Ramos (cell line): ENCODE results near the gene HOXD1.

Experiments
- in situ Hi-C: fragments of 300-500 bp; cut with MboI; formaldehyde crosslinking; loops from one replicate; pipeline ENCODE4 v1.14.3; 2022; ENCODE audit warnings: low sequenced_read_pairs; ENCODE audit not compliant: unreplicated experiment

Gene HOXD1

GRCh38 chr2:176177580-176178037, 10.9 kb upstream of the HOXD1 start:
- in situ Hi-C loops = no loop called here

GRCh38 chr2:176178038-176178756, 10.3 kb upstream of the HOXD1 start:
- in situ Hi-C loops = no loop called here

- in situ Hi-C loops = no loop called here
These were observed 9.6 kb upstream of the HOXD1 start for GRCh38 chr2:176178757-176179295.

DNA sequence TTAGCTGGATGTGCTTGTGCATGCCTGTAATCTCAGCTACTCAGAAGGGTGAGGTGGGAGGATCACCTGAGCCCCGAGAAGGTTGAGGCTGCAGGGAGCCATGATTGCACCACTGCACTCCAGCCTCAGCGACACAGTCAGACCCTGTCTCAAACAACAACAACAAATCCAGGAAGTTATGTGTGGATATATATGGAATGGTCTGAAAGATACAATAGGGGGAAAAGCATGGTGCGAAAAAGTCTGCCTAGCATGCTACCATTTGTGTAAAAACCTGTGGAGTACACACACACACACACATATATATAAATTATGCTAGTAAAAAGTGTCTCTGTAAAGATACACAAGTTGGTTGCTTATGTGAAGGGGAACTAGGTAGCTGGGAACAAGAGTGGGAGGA, 6.9 kb upstream of the HOXD1 start:
- in situ Hi-C loops = no loop called here

GRCh38 chr2:176182671-176183070, 5.8 kb upstream of the HOXD1 start:
- in situ Hi-C loops = no loop called here

- in situ Hi-C loops = no loop called here
These were observed 3.7 kb upstream of the HOXD1 start for GRCh38 chr2:176184749-176185148.

GRCh38 chr2:176186024-176186423, 2.4 kb upstream of the HOXD1 start:
- in situ Hi-C loops = no loop called here

DNA sequence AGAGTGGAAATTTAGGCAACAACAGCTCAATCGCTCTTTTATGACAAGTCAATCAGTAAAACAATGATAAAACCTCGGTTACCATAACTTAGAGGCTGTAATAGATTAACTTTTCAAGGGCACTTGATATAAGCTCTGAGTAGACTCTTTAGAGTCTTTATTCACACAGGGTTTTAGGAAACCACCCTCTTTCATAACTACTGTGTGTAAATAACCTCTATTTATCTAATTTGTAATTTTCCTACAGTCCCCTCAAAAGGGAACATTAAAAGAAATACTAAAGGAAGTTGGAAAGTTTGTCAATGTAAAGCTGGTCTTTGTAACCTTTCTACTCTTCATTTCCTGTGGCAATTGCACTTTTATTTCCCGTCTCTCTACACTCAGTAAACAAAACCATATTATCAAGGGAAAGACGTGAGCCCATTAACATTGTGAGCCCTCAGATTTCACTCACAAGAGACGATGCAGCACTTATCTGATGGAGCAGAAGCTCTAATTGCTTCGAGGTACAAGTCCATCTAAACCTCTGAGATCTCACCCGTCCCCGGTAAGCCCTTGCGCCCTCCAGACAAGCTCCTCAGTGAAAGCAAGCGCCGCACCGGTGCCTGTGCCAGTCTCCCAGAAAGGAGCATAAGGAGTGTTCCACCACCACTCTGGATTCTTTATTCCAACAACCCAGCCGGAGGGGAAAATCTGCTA, 1.1 kb upstream of the HOXD1 start:
- in situ Hi-C loops = no loop called here

- in situ Hi-C loops = no loop called here
These were observed 559 bp downstream of the HOXD1 start for GRCh38 chr2:176188774-176189680.

DNA sequence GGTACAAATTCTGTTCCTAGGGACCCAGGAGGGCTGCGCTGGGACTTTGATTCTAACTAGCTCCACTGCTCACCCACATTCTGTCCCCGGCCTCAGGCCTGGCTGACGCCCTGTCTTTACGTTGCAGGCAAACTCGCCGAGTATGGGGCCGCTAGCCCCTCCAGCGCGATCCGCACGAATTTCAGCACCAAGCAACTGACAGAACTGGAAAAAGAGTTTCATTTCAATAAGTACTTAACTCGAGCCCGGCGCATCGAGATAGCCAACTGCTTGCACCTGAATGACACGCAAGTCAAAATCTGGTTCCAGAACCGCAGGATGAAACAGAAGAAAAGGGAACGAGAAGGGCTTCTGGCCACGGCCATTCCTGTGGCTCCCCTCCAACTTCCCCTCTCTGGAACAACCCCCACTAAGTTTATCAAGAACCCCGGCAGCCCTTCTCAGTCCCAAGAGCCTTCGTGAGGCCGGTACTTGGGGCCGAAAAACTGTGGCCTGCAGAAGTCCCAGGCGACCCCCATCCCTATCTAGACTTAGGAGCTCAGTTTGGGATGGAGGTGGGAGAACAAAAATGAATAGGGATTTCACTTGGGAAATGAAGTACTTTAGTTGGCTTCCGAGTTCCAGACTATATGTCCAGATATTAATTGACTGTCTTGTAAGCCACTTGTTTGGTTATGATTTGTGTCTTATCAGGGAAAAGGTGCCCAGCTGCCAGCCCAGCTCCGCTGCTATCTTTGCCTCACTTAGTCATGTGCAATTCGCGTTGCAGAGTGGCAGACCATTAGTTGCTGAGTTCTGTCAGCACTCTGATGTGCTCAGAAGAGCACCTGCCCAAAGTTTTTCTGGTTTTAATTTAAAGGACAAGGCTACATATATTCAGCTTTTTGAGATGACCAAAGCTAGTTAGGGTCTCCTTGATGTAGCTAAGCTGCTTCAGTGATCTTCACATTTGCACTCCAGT, 1.5 kb downstream of the HOXD1 start:
- in situ Hi-C loops = no loop called here

GRCh38 chr2:176192351-176192750, 3.9 kb downstream of the HOXD1 start:
- in situ Hi-C loops = no loop called here

DNA sequence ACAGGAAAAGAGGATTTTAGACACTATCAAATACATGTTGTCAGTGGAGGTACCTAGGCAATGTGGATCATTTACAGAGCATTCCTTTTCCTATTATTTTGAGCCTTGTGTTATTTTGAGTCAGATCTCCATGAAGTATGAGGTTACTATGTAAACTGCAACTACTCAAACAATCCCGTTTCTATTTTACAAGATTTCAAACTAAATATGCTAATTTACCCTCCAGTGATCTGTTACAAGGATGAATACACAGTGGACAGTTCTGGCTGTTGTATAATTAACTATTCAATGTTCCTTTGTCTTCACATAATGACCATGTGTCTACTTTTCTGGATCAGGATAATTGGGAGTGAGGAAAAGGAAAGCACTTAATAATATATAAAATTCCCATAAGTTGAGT, 4.6 kb downstream of the HOXD1 start:
- in situ Hi-C loops = no loop called here

DNA sequence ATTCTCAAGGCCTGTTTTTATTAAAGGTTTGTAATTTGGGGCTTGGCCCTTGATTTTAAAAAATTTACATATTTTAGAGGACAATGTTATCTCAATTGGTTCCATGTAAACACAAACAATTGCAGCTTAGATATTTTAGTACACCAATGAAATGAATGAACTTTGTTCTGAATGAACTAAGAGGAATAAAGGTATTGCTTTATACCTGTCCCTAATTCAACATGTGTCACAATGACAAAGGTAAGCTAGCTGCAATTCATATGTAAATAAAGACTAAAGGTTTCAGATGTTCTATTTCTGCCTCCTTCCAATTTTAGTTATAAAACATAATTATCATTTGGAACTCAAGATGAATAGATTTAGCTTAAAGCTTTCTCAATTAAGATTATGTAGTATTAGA, 11.4 kb downstream of the HOXD1 start:
- in situ Hi-C loops = no loop called here

- in situ Hi-C loops = no loop called here
These were observed 12.5 kb downstream of the HOXD1 start for GRCh38 chr2:176200971-176201370.

- in situ Hi-C loops = no loop called here
These were observed 14.0 kb downstream of the HOXD1 start for GRCh38 chr2:176202491-176202890.

DNA sequence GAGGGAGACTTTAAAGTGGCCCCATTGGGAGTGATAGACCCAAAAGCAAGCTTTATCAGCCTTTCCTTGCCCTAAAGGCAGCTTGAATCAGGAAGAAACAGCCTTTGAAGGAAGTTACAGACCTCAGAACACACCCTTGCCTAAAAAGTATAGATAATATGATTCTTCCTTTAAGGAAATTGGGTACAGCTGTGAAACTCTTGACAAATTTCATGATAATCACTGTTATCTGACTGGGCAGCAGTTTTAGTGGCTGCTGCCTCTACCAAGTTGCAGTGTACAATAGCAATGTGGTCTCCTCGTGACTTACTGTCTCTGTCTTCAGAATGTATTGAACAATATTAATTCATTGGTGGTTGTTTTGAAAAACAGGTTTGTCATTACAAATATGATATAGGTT, 16.7 kb downstream of the HOXD1 start:
- in situ Hi-C loops = no loop called here

DNA sequence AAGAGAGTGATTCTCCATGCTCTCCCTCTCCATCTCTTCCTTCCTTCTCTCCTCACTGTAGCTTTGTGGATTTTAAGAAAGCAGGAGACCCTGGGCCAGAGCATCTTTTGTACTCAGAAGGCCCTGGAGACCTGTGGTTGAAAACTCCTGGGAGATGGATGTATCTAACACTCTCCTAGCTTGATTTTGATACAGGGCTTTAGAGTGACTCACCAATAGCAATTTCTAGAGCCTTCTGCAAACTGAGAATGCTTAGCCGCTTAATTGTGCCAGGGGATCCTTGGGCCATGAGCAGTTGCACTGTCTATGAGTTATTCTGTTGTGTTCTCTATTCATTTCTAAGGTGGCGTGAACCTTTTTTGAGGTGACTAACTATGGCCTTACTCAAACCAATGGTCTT, 17.7 kb downstream of the HOXD1 start:
- in situ Hi-C loops = no loop called here

DNA sequence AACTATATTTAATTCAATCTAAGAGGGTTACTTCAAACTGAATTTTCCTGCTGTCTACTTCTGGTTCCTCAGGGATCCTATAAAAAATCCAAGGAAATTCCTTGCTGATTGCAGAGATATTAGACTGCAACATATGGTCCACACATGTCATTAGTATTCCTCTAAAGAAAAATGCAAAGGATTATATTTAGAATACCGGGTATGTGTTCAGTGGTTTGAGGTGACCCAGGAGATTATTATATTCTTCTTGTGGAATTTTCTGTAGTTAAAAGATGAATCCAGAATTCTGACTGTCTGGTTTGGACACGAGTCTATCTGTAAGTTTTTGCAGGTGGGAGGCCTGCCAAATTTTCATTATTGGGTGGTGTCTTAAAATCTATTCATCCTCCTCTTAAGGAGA, 18.2 kb downstream of the HOXD1 start:
- in situ Hi-C loops = no loop called here

DNA sequence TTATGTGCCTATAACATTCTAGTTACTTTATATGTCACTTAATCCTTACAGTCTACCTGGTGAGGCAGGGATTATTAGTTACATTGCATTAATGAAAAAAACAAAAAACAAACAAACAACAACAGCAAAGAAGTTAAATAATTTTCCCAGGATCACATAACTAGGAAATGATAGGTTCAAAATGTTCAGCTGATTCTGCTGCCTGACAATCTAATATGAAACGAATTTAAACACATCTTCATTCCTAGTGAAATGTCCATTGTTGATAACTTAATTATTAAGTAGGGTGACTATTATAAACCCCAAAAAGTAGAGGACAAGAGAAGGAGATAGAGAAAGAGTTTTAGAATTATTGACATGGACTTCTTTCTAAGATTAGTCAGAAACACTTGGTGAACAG, 22.6 kb downstream of the HOXD1 start:
- in situ Hi-C loops = no loop called here

- in situ Hi-C loops = no loop called here
These were observed 23.8 kb downstream of the HOXD1 start for GRCh38 chr2:176212276-176212675.
